Ectodermal cell (in vitro differentiated cells): ENCODE measurements around the gene ACOT13. TPM values are rescaled to one million over a fixed set of nuclear protein-coding genes. Genes with fewer than 3 reads are reported as not detected.
"Not testable (repeated sequence)": the region's sequence is repeated elsewhere in the genome, so short reads cannot be mapped to it uniquely, and the experiment has no call there.

Source experiments
- H3K27ac ChIP-seq: 2 replicates; pipeline ENCODE4 v1.7.0; 2013; ENCODE audit warnings: mild to moderate bottlenecking, low read depth, low read length; ENCODE audit not compliant: insufficient read depth, poor library complexity, severe bottlenecking
- H3K27me3 ChIP-seq: 2 replicates; pipeline ENCODE4 v1.7.0; 2013; ENCODE audit warnings: mild to moderate bottlenecking, low read length; ENCODE audit not compliant: insufficient read depth, control insufficient read depth, poor library complexity, severe bottlenecking
- H3K36me3 ChIP-seq: one replicate; pipeline ENCODE4 v1.7.0; 2013; ENCODE audit warnings: low read length; ENCODE audit not compliant: control insufficient read depth, insufficient read depth
- H3K4me1 ChIP-seq: one replicate; pipeline ENCODE4 v1.7.0; 2013; ENCODE audit warnings: low read length; ENCODE audit not compliant: control insufficient read depth, insufficient read depth
- H3K4me3 ChIP-seq: 2 replicates; pipeline ENCODE4 v1.7.0; 2013; ENCODE audit warnings: low read depth, low read length, control low read depth; ENCODE audit not compliant: insufficient read depth
- H3K9me3 ChIP-seq: 2 replicates; pipeline ENCODE4 v1.7.0; 2013; ENCODE audit warnings: mild to moderate bottlenecking, low read length, moderate library complexity; ENCODE audit not compliant: control insufficient read depth
- WGBS, 2 experiments: methylation state at CpG; one replicate each; pipeline ENCODE4 v1.1.7; 2013; ENCODE audit warnings: missing lambda C conversion rate in 2 of 2; 5-methylcytosine and 5-hydroxymethylcytosine counted together
- polyA plus RNA-seq, 4 experiments: library from polyadenylated mRNA; stranded (reverse); fragments of 50-300 nt; gene quantifications; one replicate each; pipeline ENCODE4 v1.2.3, GENCODE V29; 2013

ACOT13 gene
- polyA plus RNA-seq (2013, experiment 1 of 4): 25.2 TPM
- polyA plus RNA-seq (2013, experiment 2 of 4): 20.0 TPM
- 32.1 TPM for polyA plus RNA-seq (2013, experiment 3 of 4)
- polyA plus RNA-seq (2013, experiment 4 of 4): 38.5 TPM

GRCh38 chr6:24666641-24667377 lies at the start of gene ACOT13, which contains the start of gene TDP2:
TSS of gene ACOT13 (plus strand) at chr6:24667077. CDS start at chr6:24667264, 187 bp downstream.
TSS of gene TDP2 (minus strand) at chr6:24666899. CDS start at chr6:24666862, 37 bp downstream.
- no peaks in the 10 kb centered on the region for H3K9me3 ChIP-seq
- no peaks in the 10 kb centered on the region for H3K27me3 ChIP-seq
- peak within 1 kb of the TSS; percentile 80 for H3K27ac ChIP-seq
- peak within 1 kb of the TSS; percentile 85 for H3K4me3 ChIP-seq
- peaks cover 7% of the 10 kb centered on the region for H3K4me1 ChIP-seq
- 1% methylated on average over 62 of the region's 62 CpGs for WGBS, 2 experiments
- no peaks in the 10 kb centered on the region for H3K36me3 ChIP-seq

GRCh38 chr6:24619661-24620060 lies 47.2 kb upstream of the ACOT13 start:
- H3K9me3 ChIP-seq: no peaks in the 10 kb centered on the region
- H3K4me1 ChIP-seq: no peaks in the 10 kb centered on the region
- no peak overlapping the region for H3K4me3 ChIP-seq
- H3K36me3 ChIP-seq: no peaks in the 10 kb centered on the region
- H3K27me3 ChIP-seq: no peaks in the 10 kb centered on the region
- no peak overlapping the region for H3K27ac ChIP-seq
- 94 to 95% methylated on average over 5 of the region's 5 CpGs for WGBS, 2 experiments

- H3K9me3 ChIP-seq: no peaks in the 10 kb centered on the region
- no peaks in the 10 kb centered on the region for H3K27me3 ChIP-seq
- no peaks in the 10 kb centered on the region for H3K36me3 ChIP-seq
- H3K4me1 ChIP-seq: no peaks in the 10 kb centered on the region
- H3K4me3 ChIP-seq: no peak overlapping the region
- 88 to 100% methylated on average over 1 of the region's 3 CpGs for WGBS, 2 experiments
- no peak overlapping the region for H3K27ac ChIP-seq
These were observed 46.2 kb upstream of the ACOT13 start for GRCh38 chr6:24620637-24621036.

- Histone ChIP-seq H3K27me3 (no peaks in the 10 kb centered on the region), H3K4me1 (no peaks in the 10 kb centered on the region), H3K4me3 (no peak overlapping the region), H3K27ac (no peak overlapping the region), H3K9me3 (no peaks in the 10 kb centered on the region), H3K36me3 (no peaks in the 10 kb centered on the region)
- 85 to 86% methylated on average over 7 of the region's 7 CpGs for WGBS, 2 experiments
These were observed 45.1 kb upstream of the ACOT13 start for GRCh38 chr6:24621626-24622289.

- Histone ChIP-seq H3K9me3 (no peaks in the 10 kb centered on the region), H3K36me3 (no peaks in the 10 kb centered on the region), H3K27me3 (no peaks in the 10 kb centered on the region), H3K27ac (no peak overlapping the region), H3K4me1 (peaks cover 9% of the 10 kb centered on the region), H3K4me3 (no peak overlapping the region)
- 54 to 57% methylated on average over 4 to 5 of the region's 5 CpGs for WGBS, 2 experiments
These were observed 35.9 kb upstream of the ACOT13 start for GRCh38 chr6:24630856-24631505.

GRCh38 chr6:24631671-24632070 lies 35.2 kb upstream of the ACOT13 start:
- peaks cover 9% of the 10 kb centered on the region for H3K4me1 ChIP-seq
- H3K27ac ChIP-seq: no peak overlapping the region
- 70 to 80% methylated on average over 4 of the region's 5 CpGs for whole genome bisulfite sequencing, 2 experiments
- no peaks in the 10 kb centered on the region for H3K36me3 ChIP-seq
- no peak overlapping the region for H3K4me3 ChIP-seq
- H3K27me3 ChIP-seq: no peaks in the 10 kb centered on the region
- H3K9me3 ChIP-seq: no peaks in the 10 kb centered on the region

GRCh38 chr6:24632573-24632972 lies 34.3 kb upstream of the ACOT13 start:
- no peak overlapping the region for H3K4me3 ChIP-seq
- no peaks in the 10 kb centered on the region for H3K9me3 ChIP-seq
- WGBS, 2 experiments: 42 to 50% methylated on average over 1 of the region's 1 CpG
- H3K4me1 ChIP-seq: peaks cover 9% of the 10 kb centered on the region
- H3K27ac ChIP-seq: no peak overlapping the region
- H3K36me3 ChIP-seq: no peaks in the 10 kb centered on the region
- H3K27me3 ChIP-seq: no peaks in the 10 kb centered on the region

- H3K9me3 ChIP-seq: no peaks in the 10 kb centered on the region
- no peak overlapping the region for H3K4me3 ChIP-seq
- H3K4me1 ChIP-seq: peaks cover 4% of the 10 kb centered on the region
- no peak overlapping the region for H3K27ac ChIP-seq
- H3K27me3 ChIP-seq: no peaks in the 10 kb centered on the region
- H3K36me3 ChIP-seq: no peaks in the 10 kb centered on the region
These were observed 30.2 kb upstream of the ACOT13 start for GRCh38 chr6:24636681-24637080.

GRCh38 chr6:24640166-24640565 lies 26.7 kb upstream of the ACOT13 start:
- Histone ChIP-seq H3K36me3 (no peaks in the 10 kb centered on the region), H3K9me3 (no peaks in the 10 kb centered on the region), H3K4me3 (no peak overlapping the region), H3K27me3 (peaks cover 15% of the 10 kb centered on the region), H3K27ac (no peak overlapping the region), H3K4me1 (no peaks in the 10 kb centered on the region)
- 100% methylated on average over 1 of the region's 1 CpG; no CpG with 5 or more reads in 1 of the 2 experiments for WGBS, 2 experiments

GRCh38 chr6:24640631-24641030 lies 26.2 kb upstream of the ACOT13 start:
- not testable (repeated sequence) for H3K4me1 ChIP-seq, H3K4me3 ChIP-seq, H3K9me3 ChIP-seq, H3K36me3 ChIP-seq, H3K27ac ChIP-seq
- 91 to 94% methylated on average over 5 of the region's 5 CpGs for whole genome bisulfite sequencing, 2 experiments
- H3K27me3 ChIP-seq: peaks cover 20% of the 10 kb centered on the region
